OCI-LY3 (cell line): ENCODE data around the gene ZNF181.

Experiments
- EZH2phosphoT487 ChIP-seq: fragments of 200-600 bp; shearing (Covaris generic); IDR thresholded peaks from 2 replicates; pipeline ENCODE4 v1.6.1; 2018; ENCODE audit warnings: antibody characterized with exemption, mixed run types, low read depth
- TF ChIP-seq, protein P1 (sequence below): fragments of 200-600, 300-600 bp; sonication (generic); IDR thresholded peaks from 2 replicates; pipeline ENCODE4 v1.5.1; 2014; ENCODE audit warnings: antibody characterized with exemption, low read length, low read depth

DNA sequence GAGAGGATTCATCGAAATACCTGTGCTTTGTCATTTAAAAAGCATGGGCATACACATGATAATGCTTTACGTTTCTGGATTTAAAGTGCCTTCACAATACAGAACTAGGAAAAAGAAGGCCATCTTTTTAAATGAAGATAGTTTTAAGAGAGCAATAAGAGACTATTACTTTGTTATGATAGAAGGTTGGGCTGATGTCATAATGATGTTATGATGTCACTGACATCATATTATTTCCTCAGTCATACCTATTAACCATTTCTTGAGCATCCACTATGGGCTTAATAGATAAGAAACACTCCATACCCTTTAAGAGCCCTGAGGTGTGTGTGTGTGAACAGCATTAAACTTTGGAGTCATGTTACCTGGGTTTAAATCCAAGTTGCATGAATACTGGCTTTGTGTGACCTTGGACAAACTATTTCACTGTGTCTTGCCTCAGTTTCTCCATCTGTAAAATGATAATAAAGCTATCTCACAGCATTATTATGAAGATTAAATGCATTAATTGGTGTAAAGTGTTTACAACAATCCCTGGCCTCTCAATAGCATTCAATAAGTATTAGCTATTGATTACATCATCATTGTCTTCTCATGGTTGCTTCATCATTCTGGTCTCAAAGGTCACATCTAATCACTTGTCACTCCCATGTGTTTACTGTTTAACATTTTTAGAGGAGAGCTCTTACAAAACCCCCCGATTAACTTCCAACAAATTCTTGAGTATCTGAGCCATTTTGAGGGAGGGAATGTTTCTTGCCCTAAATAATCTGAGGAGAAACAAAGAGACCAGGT, 11.1 kb downstream of the ZNF181 start:
- TF ChIP-seq, protein P1, sequence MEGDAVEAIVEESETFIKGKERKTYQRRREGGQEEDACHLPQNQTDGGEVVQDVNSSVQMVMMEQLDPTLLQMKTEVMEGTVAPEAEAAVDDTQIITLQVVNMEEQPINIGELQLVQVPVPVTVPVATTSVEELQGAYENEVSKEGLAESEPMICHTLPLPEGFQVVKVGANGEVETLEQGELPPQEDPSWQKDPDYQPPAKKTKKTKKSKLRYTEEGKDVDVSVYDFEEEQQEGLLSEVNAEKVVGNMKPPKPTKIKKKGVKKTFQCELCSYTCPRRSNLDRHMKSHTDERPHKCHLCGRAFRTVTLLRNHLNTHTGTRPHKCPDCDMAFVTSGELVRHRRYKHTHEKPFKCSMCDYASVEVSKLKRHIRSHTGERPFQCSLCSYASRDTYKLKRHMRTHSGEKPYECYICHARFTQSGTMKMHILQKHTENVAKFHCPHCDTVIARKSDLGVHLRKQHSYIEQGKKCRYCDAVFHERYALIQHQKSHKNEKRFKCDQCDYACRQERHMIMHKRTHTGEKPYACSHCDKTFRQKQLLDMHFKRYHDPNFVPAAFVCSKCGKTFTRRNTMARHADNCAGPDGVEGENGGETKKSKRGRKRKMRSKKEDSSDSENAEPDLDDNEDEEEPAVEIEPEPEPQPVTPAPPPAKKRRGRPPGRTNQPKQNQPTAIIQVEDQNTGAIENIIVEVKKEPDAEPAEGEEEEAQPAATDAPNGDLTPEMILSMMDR = no peak
- TF ChIP-seq EZH2phosphoT487 = no peak
